ENCODE measurements around the gene PCDH8. TPM values are rescaled to one million over a fixed set of nuclear protein-coding genes. Genes with fewer than 3 reads are reported as not detected.

Gene PCDH8
- total and polyA plus RNA-seq, 10 of the 15 experiments (the other 5 are each of a cell fraction or from before 2014, with no cell fraction given): 0.03 to 0.86 (median 0.45) TPM; not detected in 1

GRCh38 chr13:52810526-52810925 is 37.9 kb downstream of the PCDH8 start (continued):
- TF ChIP-seq SUZ12 (IDR thresholded peaks at IDR 0.05; ENCODE audit: unreplicated experiment) (no peak), NR2C1 (IDR thresholded peaks at IDR 0.05) (no peak), ZNF274 (IDR thresholded peaks at IDR 0.05; ENCODE audit: insufficient read depth, insufficient read length) (no peak), GABPA (IDR thresholded peaks at IDR 0.05; ENCODE audit: low read depth) (no peak), ASH2L (IDR thresholded peaks at IDR 0.05; ENCODE audit: borderline replicate concordance, low read depth) (no peak), CHD4 (IDR thresholded peaks at IDR 0.05) (no peak)

- intact Hi-C loops (cut with micrococcal nuclease; ENCODE audit: unreplicated experiment): no loop called here
- no peak for TF ChIP-seq TCF7 (IDR thresholded peaks at IDR 0.05; ENCODE audit: borderline replicate concordance)
- TF ChIP-seq KLF5 (IDR thresholded peaks at IDR 0.05; ENCODE audit: partially characterized antibody): no peak
- no peak for TF ChIP-seq ZBTB33 (IDR thresholded peaks at IDR 0.05)
- TF ChIP-seq KDM1A (IDR thresholded peaks at IDR 0.05; ENCODE audit: borderline replicate concordance): no peak
- TF ChIP-seq TCF12 (IDR thresholded peaks at IDR 0.05; ENCODE audit: low read depth, low read length): no peak
- no peak for TF ChIP-seq PBX3 (IDR thresholded peaks at IDR 0.05; ENCODE audit: insufficient replicate concordance, low read depth, low read length)
- no peak for TF ChIP-seq MEF2B (IDR thresholded peaks at IDR 0.05; ENCODE audit: partially characterized antibody, poor library complexity, severe bottlenecking)
- no peak for TF ChIP-seq EP300 (IDR thresholded peaks at IDR 0.05; ENCODE audit: borderline replicate concordance in 1 of 2, control insufficient read depth in 1 of 2, low read depth in 2 of 2, low read length in 2 of 2)
- no peak for TF ChIP-seq ZBTB11 (CRISPR knock-in tag; IDR thresholded peaks at IDR 0.05)
Observed at GRCh38 chr13:52810011-52810410, 38.4 kb downstream of the PCDH8 start.

More at GRCh38 chr13:52810011-52810410, 38.4 kb downstream of the PCDH8 start:
- Histone ChIP-seq H2AFZ (ENCODE audit: control insufficient read depth, low read depth, low read length) (no peak overlapping the region), H3K4me2 (ENCODE audit: control insufficient read depth, insufficient read depth) (no peak overlapping the region), H3K9me3 (replicated peaks; ENCODE audit: control insufficient read depth, insufficient read depth, low read length) (peaks cover 1% of the 10 kb centered on the region; the same call in 1 of the 3 replicates), H3K79me2 (ENCODE audit: control insufficient read depth, insufficient read depth, low read length) (no peaks in the 10 kb centered on the region), H3K27me3 (replicated peaks in 1 of 2; ENCODE audit: control insufficient read depth in 2 of 2, insufficient read depth in 2 of 2, low read length in 1 of 2) (no peaks in the 10 kb centered on the region), H4K20me1 (ENCODE audit: control insufficient read depth, insufficient read depth) (no peaks in the 10 kb centered on the region), H3K9ac (ENCODE audit: control insufficient read depth, insufficient read depth, low read length) (no peak overlapping the region), H3K36me3 (ENCODE audit: control insufficient read depth in 2 of 2, insufficient read depth in 2 of 2, low read length in 1 of 2) (no peaks in the 10 kb centered on the region), H3K4me3 (no peak overlapping the region), H3K27ac (ENCODE audit: control insufficient read depth, insufficient read depth) (no peak overlapping the region), H3K4me1 (ENCODE audit: control insufficient read depth, insufficient read depth, low read length) (peaks cover 4% of the 10 kb centered on the region; the same call in 1 of the 2 replicates)
- POLR2A ChIA-PET: interaction anchor here (0.9 to 4.3 kb wide), 5 partner anchors 72 to 152 kb away, joined by 3 to 39 read pairs (median 4); no protein-coding TSS in a partner anchor
- no peak for DNase-seq (ENCODE audit: low read depth, low spot score)
- SMC1A ChIA-PET (ENCODE audit: uncharacterized antibody, unreplicated experiment): interaction anchor here (0.6 to 9.0 kb wide), 36 partner anchors 10 to 342 kb away, joined by 3 to 137 read pairs (median 10); partner anchors contain the start of gene SUGT1
- CTCF ChIA-PET: interaction anchor here (0.6 to 5.1 kb wide), 47 partner anchors 9 to 362 kb away, joined by 3 to 179 read pairs (median 11); partner anchors contain the start of genes CNMD and SUGT1
- no TSS peak for BruUV-seq (replicated peaks)
- no peak for FAIRE-seq
- WGBS (ENCODE audit: insufficient coverage, insufficient replicate concordance, low lambda C conversion rate, missing lambda C conversion rate): 74% methylated on average over 5 of the region's 5 CpGs
- in situ Hi-C loops (cut with MboI): no loop called here
- no peak for ATAC-seq
- RAD21 ChIA-PET (ENCODE audit: unreplicated experiment): interaction anchor here (0.6 to 7.8 kb wide), 45 partner anchors 13 to 557 kb away, joined by 3 to 161 read pairs (median 7); partner anchors contain the start of gene SUGT1

Data from GM12878 (cell line).